Muscle layer of colon (tissue), 2 donors: Measurements from ENCODE around the gene SOD1.

Experiments used
- H3K27ac ChIP-seq: one replicate; pipeline ENCODE4 v1.7.0; 2013; ENCODE audit warnings: low read depth, mild to moderate bottlenecking, low read length, moderate library complexity
- H3K27me3 ChIP-seq, 2 donors: one replicate each; pipeline ENCODE4 v1.7.0; 2013; ENCODE audit warnings: low read length in 2 of 2, mild to moderate bottlenecking in 2 of 2; ENCODE audit not compliant: insufficient read depth in 2 of 2, control insufficient read depth in 1 of 2
- H3K36me3 ChIP-seq: one replicate; pipeline ENCODE4 v1.7.0; 2013; ENCODE audit warnings: mild to moderate bottlenecking, low read length; ENCODE audit not compliant: insufficient read depth
- H3K4me1 ChIP-seq: one replicate; pipeline ENCODE4 v1.7.0; 2013; ENCODE audit warnings: mild to moderate bottlenecking, low read length; ENCODE audit not compliant: insufficient read depth
- H3K4me3 ChIP-seq, 2 donors: one replicate each; pipeline ENCODE4 v1.7.0; 2013; ENCODE audit warnings: low read length in 2 of 2, low read depth in 1 of 2, mild to moderate bottlenecking in 1 of 2, moderate library complexity in 1 of 2
- H3K9ac ChIP-seq: one replicate; pipeline ENCODE4 v1.7.0; 2013; ENCODE audit warnings: low read length
- H3K9me3 ChIP-seq: one replicate; pipeline ENCODE4 v1.7.0; 2013; ENCODE audit warnings: mild to moderate bottlenecking, low read length
- donor health status: abdominal sarcoma.
- donor health status: Adenocarcinoma of cecum.

Gene SOD1

GRCh38 chr21:31668651-31669491 lies 9.4 kb downstream of the SOD1 start:
- Histone ChIP-seq H3K9me3 (no peaks in the 10 kb centered on the region), H3K4me3 (no peak overlapping the region), H3K27ac (no peak overlapping the region), H3K4me1 (peaks cover 5% of the 10 kb centered on the region), H3K9ac (no peak overlapping the region), H3K27me3 (no peaks in the 10 kb centered on the region), H3K36me3 (peaks cover 51% of the 10 kb centered on the region)

GRCh38 chr21:31670070-31670469 lies 10.6 kb downstream of the SOD1 start:
- H3K27ac ChIP-seq = no peak overlapping the region

GRCh38 chr21:31671146-31671716 lies 11.7 kb downstream of the SOD1 start:
- Histone ChIP-seq H3K9me3 (no peaks in the 10 kb centered on the region), H3K36me3 (peaks cover 38% of the 10 kb centered on the region), H3K27me3 (no peaks in the 10 kb centered on the region), H3K4me3 (no peak overlapping the region), H3K9ac (no peak overlapping the region), H3K27ac (no peak overlapping the region), H3K4me1 (peaks cover 5% of the 10 kb centered on the region)

More at GRCh38 chr21:31670070-31670469, 10.6 kb downstream of the SOD1 start:
- peaks cover 46% of the 10 kb centered on the region for H3K36me3 ChIP-seq
- H3K9ac ChIP-seq = no peak overlapping the region
- no peak overlapping the region for H3K4me3 ChIP-seq
- no peaks in the 10 kb centered on the region for H3K9me3 ChIP-seq
- H3K27me3 ChIP-seq = no peaks in the 10 kb centered on the region
- H3K4me1 ChIP-seq = peaks cover 5% of the 10 kb centered on the region

- no peaks in the 10 kb centered on the region for H3K9me3 ChIP-seq
- peaks cover 5% of the 10 kb centered on the region for H3K4me1 ChIP-seq
- peaks cover 31% of the 10 kb centered on the region for H3K36me3 ChIP-seq
- no peak overlapping the region for H3K9ac ChIP-seq
- no peak overlapping the region for H3K27ac ChIP-seq
- H3K27me3 ChIP-seq = no peaks in the 10 kb centered on the region
- H3K4me3 ChIP-seq = no peak overlapping the region
Observed at GRCh38 chr21:31671931-31672330, 12.4 kb downstream of the SOD1 start.

- H3K27ac ChIP-seq = no peak overlapping the region
- H3K4me1 ChIP-seq = no peaks in the 10 kb centered on the region
- no peak overlapping the region for H3K9ac ChIP-seq
- H3K9me3 ChIP-seq = no peaks in the 10 kb centered on the region
- no peak overlapping the region for H3K4me3 ChIP-seq
- no peaks in the 10 kb centered on the region for H3K27me3 ChIP-seq
- H3K36me3 ChIP-seq = peaks cover 22% of the 10 kb centered on the region
Observed at GRCh38 chr21:31673321-31673912, 13.9 kb downstream of the SOD1 start.

- peaks cover 14% of the 10 kb centered on the region for H3K36me3 ChIP-seq
Observed at GRCh38 chr21:31675318-31675717, 15.8 kb downstream of the SOD1 start.

GRCh38 chr21:31675960-31676359 lies 16.5 kb downstream of the SOD1 start:
- Histone ChIP-seq H3K9ac (no peak overlapping the region), H3K9me3 (no peaks in the 10 kb centered on the region), H3K27me3 (no peaks in the 10 kb centered on the region), H3K27ac (no peak overlapping the region), H3K4me3 (no peak overlapping the region), H3K4me1 (no peaks in the 10 kb centered on the region), H3K36me3 (peaks cover 17% of the 10 kb centered on the region)

More at GRCh38 chr21:31675318-31675717, 15.8 kb downstream of the SOD1 start:
- H3K27ac ChIP-seq = no peak overlapping the region
- no peaks in the 10 kb centered on the region for H3K27me3 ChIP-seq
- H3K4me1 ChIP-seq = no peaks in the 10 kb centered on the region
- H3K9ac ChIP-seq = no peak overlapping the region
- H3K9me3 ChIP-seq = no peaks in the 10 kb centered on the region
- H3K4me3 ChIP-seq = no peak overlapping the region

GRCh38 chr21:31677047-31677446 lies 17.6 kb downstream of the SOD1 start:
- no peaks in the 10 kb centered on the region for H3K9me3 ChIP-seq
- no peak overlapping the region for H3K27ac ChIP-seq
- H3K27me3 ChIP-seq = no peaks in the 10 kb centered on the region
- no peak overlapping the region for H3K4me3 ChIP-seq
- no peaks in the 10 kb centered on the region for H3K4me1 ChIP-seq
- peaks cover 10% of the 10 kb centered on the region for H3K36me3 ChIP-seq
- H3K9ac ChIP-seq = no peak overlapping the region

- H3K27me3 ChIP-seq = no peaks in the 10 kb centered on the region
Observed at GRCh38 chr21:31678478-31678877, 19.0 kb downstream of the SOD1 start.

GRCh38 chr21:31682620-31683019 lies 23.1 kb downstream of the SOD1 start:
- no peak overlapping the region for H3K4me3 ChIP-seq
- no peaks in the 10 kb centered on the region for H3K9me3 ChIP-seq
- no peaks in the 10 kb centered on the region for H3K4me1 ChIP-seq
- H3K27ac ChIP-seq = no peak overlapping the region
- H3K27me3 ChIP-seq = no peaks in the 10 kb centered on the region
- H3K9ac ChIP-seq = no peak overlapping the region
- H3K36me3 ChIP-seq = peaks cover 39% of the 10 kb centered on the region

More at GRCh38 chr21:31678478-31678877, 19.0 kb downstream of the SOD1 start:
- Histone ChIP-seq H3K9me3 (no peaks in the 10 kb centered on the region), H3K27ac (no peak overlapping the region), H3K4me1 (no peaks in the 10 kb centered on the region), H3K36me3 (peaks cover 19% of the 10 kb centered on the region), H3K4me3 (no peak overlapping the region), H3K9ac (no peak overlapping the region)

GRCh38 chr21:31683029-31683428 lies 23.5 kb downstream of the SOD1 start:
- no peak overlapping the region for H3K27ac ChIP-seq
- peaks cover 36% of the 10 kb centered on the region for H3K36me3 ChIP-seq
- no peaks in the 10 kb centered on the region for H3K9me3 ChIP-seq
- H3K4me3 ChIP-seq = no peak overlapping the region
- H3K4me1 ChIP-seq = no peaks in the 10 kb centered on the region
- H3K27me3 ChIP-seq = no peaks in the 10 kb centered on the region
- H3K9ac ChIP-seq = no peak overlapping the region
